Measurements from ENCODE around the gene TBXA2R. TPM values are rescaled to one million over a fixed set of nuclear protein-coding genes. Genes with fewer than 3 reads are reported as not detected.

TBXA2R gene
- total and polyA plus RNA-seq, 8 donors, result 0.37 to 2.6 (median 1.0) TPM; not detected in 3

DNA sequence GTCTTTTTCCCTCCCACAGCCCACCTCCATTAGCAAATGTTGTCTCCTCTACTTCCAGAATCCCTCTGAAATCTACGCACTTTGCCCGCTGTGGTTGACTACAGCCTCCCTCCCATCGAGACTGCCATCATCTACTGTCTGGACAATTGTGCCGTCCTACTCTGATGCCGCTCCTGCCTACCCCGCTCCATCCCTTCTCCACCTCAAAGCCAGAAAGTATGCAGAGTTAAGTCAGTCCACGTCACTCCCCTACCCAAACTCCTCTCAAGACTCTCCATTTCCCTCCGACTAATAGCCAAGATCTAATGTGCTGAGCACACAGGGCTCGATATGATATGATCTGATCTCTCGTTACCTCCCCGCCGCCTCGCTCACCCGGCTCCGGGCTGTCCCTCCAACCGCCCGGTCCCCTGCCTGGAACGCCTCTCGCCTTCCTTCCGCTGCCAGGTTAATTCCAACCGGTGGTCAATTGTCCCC is 19.4 kb upstream of the TBXA2R start:
- H3K27ac ChIP-seq, result peak overlapping the region; percentile 85 to 98 (median 91)
- no peaks in the 10 kb centered on the region for H3K27me3 ChIP-seq
- H3K4me1 ChIP-seq, result peaks cover 14 to 34% (median 31%) of the 10 kb centered on the region in 4 donors
- H3K4me3 ChIP-seq, result peak overlapping the region; percentile 93 to 100 (median 98)
- intact Hi-C loops (cut with DNase I; ENCODE audit: low total_unique reads), result no loop called here
- DNase-seq, result no peak
- TF ChIP-seq POLR2A (IDR thresholded peaks at IDR 0.05) (no peak), EP300 (IDR thresholded peaks at IDR 0.05) (no peak), CTCF (IDR thresholded peaks at IDR 0.05) (no peak), POLR2AphosphoS5 (IDR thresholded peaks at IDR 0.05) (no peak)
- no peaks in the 10 kb centered on the region for H3K9me3 ChIP-seq
- peaks cover 3 to 41% (median 39%) of the 10 kb centered on the region in 4 donors for H3K36me3 ChIP-seq
- whole genome bisulfite sequencing, 5 donors, result 0 to 2% (median 1%) methylated on average over 21 of the region's 21 CpGs

DNA sequence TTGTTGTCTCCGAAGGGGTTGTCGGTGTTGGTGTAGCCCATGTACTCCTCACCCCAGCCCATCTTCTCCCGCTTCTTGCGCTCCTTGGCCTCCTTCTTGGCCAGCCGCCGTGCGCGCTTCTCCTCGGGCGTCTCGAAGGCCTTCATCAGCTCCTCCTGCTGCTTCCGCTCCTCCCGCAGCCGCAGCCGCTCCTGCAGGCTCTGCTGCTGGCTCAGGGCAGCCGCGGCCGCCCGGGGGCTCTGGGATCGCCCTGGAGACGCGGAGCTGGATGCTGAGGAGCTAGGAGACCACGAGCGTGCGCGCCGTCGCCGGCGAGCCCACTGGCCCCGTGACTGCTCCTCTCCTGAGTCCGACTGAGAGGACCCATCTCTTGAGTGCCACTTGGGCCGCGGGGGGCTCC is 17.0 kb upstream of the TBXA2R start:
- peaks cover 17 to 55% (median 50%) of the 10 kb centered on the region in 4 donors for H3K36me3 ChIP-seq
- TF ChIP-seq POLR2AphosphoS5 (IDR thresholded peaks at IDR 0.05) (no peak), EP300 (IDR thresholded peaks at IDR 0.05) (no peak), CTCF (IDR thresholded peaks at IDR 0.05) (no peak), POLR2A (IDR thresholded peaks at IDR 0.05) (no peak)
- intact Hi-C loops (cut with DNase I; ENCODE audit: low total_unique reads), result no loop called here
- no peaks in the 10 kb centered on the region for H3K9me3 ChIP-seq
- H3K27me3 ChIP-seq, result no peaks in the 10 kb centered on the region
- H3K27ac ChIP-seq, result no peak overlapping the region
- WGBS, 5 donors, result 92 to 95% (median 93%) methylated on average over 23 to 34 of the region's 34 CpGs
- no peak for DNase-seq
- H3K4me3 ChIP-seq, result no peak overlapping the region
- H3K4me1 ChIP-seq, result peaks cover 14 to 37% (median 35%) of the 10 kb centered on the region in 4 donors

DNA sequence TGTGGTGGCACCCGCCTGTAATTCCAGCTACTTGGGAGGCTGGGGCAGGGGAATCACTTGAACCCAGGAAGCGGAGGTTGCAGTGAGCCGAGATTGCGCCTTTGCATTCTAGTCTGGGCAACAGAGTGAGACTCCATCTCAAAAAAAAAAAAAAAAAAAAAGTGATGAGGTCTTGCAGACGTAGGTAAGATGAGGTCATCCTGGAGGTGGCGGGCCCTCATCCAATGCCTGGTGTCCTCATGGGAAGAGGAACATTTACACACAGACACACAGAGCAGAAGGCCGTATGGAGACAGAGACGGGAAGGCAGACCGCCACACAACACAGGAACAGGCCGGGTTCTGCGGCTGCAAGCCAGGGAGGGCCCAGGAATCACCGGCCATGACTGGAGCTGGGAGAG is 15.5 kb upstream of the TBXA2R start:
- intact Hi-C loops (cut with DNase I; ENCODE audit: low total_unique reads), result no loop called here

DNA sequence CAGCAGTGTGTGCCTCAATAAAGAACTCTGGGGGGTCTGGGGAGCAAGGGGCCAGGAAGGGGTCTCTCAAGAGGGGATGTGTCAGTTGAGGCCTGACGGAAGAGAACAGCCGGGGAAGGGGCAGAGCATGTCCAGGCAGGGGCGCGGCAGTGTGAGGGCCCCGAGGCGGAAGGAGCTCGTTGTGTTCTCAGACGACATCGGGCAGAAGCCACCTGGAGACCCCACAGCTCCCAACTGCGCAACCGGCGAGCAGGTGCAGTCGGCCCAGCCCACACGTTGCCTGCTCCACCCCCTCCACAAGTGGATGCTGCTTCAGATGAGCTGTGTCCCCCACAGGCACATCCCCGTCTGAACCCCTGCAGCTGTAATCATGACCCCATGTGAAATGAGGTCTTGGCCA is 15.0 kb upstream of the TBXA2R start:
- Histone ChIP-seq H3K9me3 (no peaks in the 10 kb centered on the region), H3K27me3 (no peaks in the 10 kb centered on the region), H3K36me3 (peaks cover 17 to 67% (median 62%) of the 10 kb centered on the region in 4 donors), H3K4me3 (no peak overlapping the region), H3K4me1 (peaks cover 18 to 43% (median 37%) of the 10 kb centered on the region in 4 donors), H3K27ac (no peak overlapping the region)
- TF ChIP-seq EP300 (IDR thresholded peaks at IDR 0.05) (no peak), POLR2A (IDR thresholded peaks at IDR 0.05) (no peak), POLR2AphosphoS5 (IDR thresholded peaks at IDR 0.05) (no peak), CTCF (IDR thresholded peaks at IDR 0.05) (no peak)
- intact Hi-C loops (cut with DNase I; ENCODE audit: low total_unique reads), result no loop called here
- DNase-seq, result no peak
- WGBS, 5 donors, result 92 to 95% (median 94%) methylated on average over 11 to 15 of the region's 15 CpGs

More for the DNA sequence above, 15.5 kb upstream of the TBXA2R start:
- no peak for TF ChIP-seq CTCF (IDR thresholded peaks at IDR 0.05)
- no peak for TF ChIP-seq POLR2AphosphoS5 (IDR thresholded peaks at IDR 0.05)
- no peak for TF ChIP-seq POLR2A (IDR thresholded peaks at IDR 0.05)
- no peak for TF ChIP-seq EP300 (IDR thresholded peaks at IDR 0.05)
- WGBS, 5 donors, result 84 to 93% (median 86%) methylated on average over 12 of the region's 12 CpGs
- peaks cover 18 to 45% (median 40%) of the 10 kb centered on the region in 4 donors for H3K4me1 ChIP-seq
- no peaks in the 10 kb centered on the region for H3K27me3 ChIP-seq
- no peaks in the 10 kb centered on the region for H3K9me3 ChIP-seq
- peaks cover 17 to 62% (median 56%) of the 10 kb centered on the region in 4 donors for H3K36me3 ChIP-seq
- H3K27ac ChIP-seq, result no peak overlapping the region
- no peak overlapping the region for H3K4me3 ChIP-seq
- DNase-seq, result no peak
